GM12878 (cell line): Measurements from ENCODE around the gene PTCD2. TPM values are rescaled to one million over a fixed set of nuclear protein-coding genes. Genes with fewer than 3 reads are reported as not detected.

Experiments
- ATAC-seq: fragments of 200-7000 bp; cut with Tn5 transposase; 3 replicates; pipeline ENCODE4 v1.9.1; 2020; ENCODE audit warnings: mild to moderate bottlenecking, moderate library complexity
- BruUV-seq: library from RNA; stranded (reverse); fragments of 400-500 nt; replicated peaks from 2 replicates; lab custom pipeline; 2021; lab: Mats Ljungman, UMichigan
- CTCF ChIA-PET: fragments of 300-600 bp; sonication (Branson Sonifier 250); formaldehyde crosslinking; extraction: SDS; loops from one replicate; lab custom pipeline; 2021; ENCODE audit warnings: inconsistent platforms; lab: Yijun Ruan, JAX
- POLR2A ChIA-PET: fragments of 350-600 bp; formaldehyde crosslinking; extraction: SDS; loops from one replicate; lab custom pipeline; 2021; ENCODE audit warnings: inconsistent platforms; lab: Charles Lee
- RAD21 ChIA-PET: fragments of 300-600 bp; sonication (Branson Sonifier 250); formaldehyde crosslinking; loops from one replicate; lab custom pipeline; 2023; ENCODE audit warnings: antibody characterized with exemption; ENCODE audit not compliant: unreplicated experiment; lab: Charles Lee
- SMC1A ChIA-PET: fragments of 300-600 bp; sonication (Branson Sonifier 250); formaldehyde crosslinking; loops from one replicate; lab custom pipeline; 2023; ENCODE audit not compliant: unreplicated experiment, uncharacterized antibody; lab: Charles Lee
- DNase-seq: peaks from one replicate; pipeline ENCODE4 v3.0.0-alpha.2; 2011; ENCODE audit warnings: low read depth, low spot score
- FAIRE-seq: peaks from 3 replicates; lab custom pipeline; 2011; peaks lifted over from hg19 to GRCh38; lab: Jason Lieb, UNC
- H2AFZ ChIP-seq: 2 replicates; pipeline ENCODE4 v1.6.0; 2011; ENCODE audit warnings: low read depth, low read length, control low read depth; ENCODE audit not compliant: control insufficient read depth
- H3K27ac ChIP-seq: 2 replicates; pipeline ENCODE4 v1.5.1; 2011; ENCODE audit warnings: control low read depth; ENCODE audit not compliant: control insufficient read depth, insufficient read depth
- H3K27me3 ChIP-seq, 2 experiments: replicated peaks in 1 of 2; 2 replicates each; pipeline versions ENCODE4 v1.6.0 to v1.6.1; 2011; ENCODE audit warnings: low read length in 1 of 2; ENCODE audit not compliant: control insufficient read depth in 2 of 2, insufficient read depth in 2 of 2
- H3K36me3 ChIP-seq, 2 experiments: 2 replicates each; pipeline ENCODE4 v1.5.1; 2011; ENCODE audit warnings: low read length in 1 of 2; ENCODE audit not compliant: control insufficient read depth in 2 of 2, insufficient read depth in 2 of 2
- H3K4me1 ChIP-seq: 2 replicates; pipeline ENCODE4 v1.6.1; 2011; ENCODE audit warnings: mild to moderate bottlenecking, low read length, moderate library complexity, mixed read lengths; ENCODE audit not compliant: control insufficient read depth, insufficient read depth
- H3K4me2 ChIP-seq: 2 replicates; pipeline ENCODE4 v1.6.0; 2011; ENCODE audit warnings: control low read depth; ENCODE audit not compliant: control insufficient read depth, insufficient read depth
- H3K4me3 ChIP-seq: fragments of 200-600 bp; sonication (generic); 2 replicates; pipeline ENCODE4 v1.5.1; 2016
- H3K79me2 ChIP-seq: 2 replicates; pipeline ENCODE4 v1.6.0; 2011; ENCODE audit warnings: low read length; ENCODE audit not compliant: control insufficient read depth, insufficient read depth
- H3K9ac ChIP-seq: 2 replicates; pipeline ENCODE4 v1.8.0; 2011; ENCODE audit warnings: low read length, control low read depth, mixed read lengths; ENCODE audit not compliant: control insufficient read depth, insufficient read depth
- H3K9me3 ChIP-seq: replicated peaks from 3 replicates; pipeline ENCODE4 v1.5.1; 2011; ENCODE audit warnings: mild to moderate bottlenecking, low read length; ENCODE audit not compliant: control insufficient read depth, insufficient read depth
- H4K20me1 ChIP-seq: 2 replicates; pipeline ENCODE4 v1.6.0; 2011; ENCODE audit not compliant: control insufficient read depth, insufficient read depth
- EED ChIP-seq: sonication (generic); IDR thresholded peaks from 2 replicates; pipeline ENCODE4 v1.6.1; 2016; ENCODE audit warnings: antibody characterized with exemption, low read depth
- HCFC1 ChIP-seq: fragments of 150-350 bp; IDR thresholded peaks from 2 replicates; pipeline ENCODE4 v1.6.1; 2014; ENCODE audit warnings: low read length
- HDGF ChIP-seq: fragments of 450-650 bp; IDR thresholded peaks from 2 replicates; pipeline ENCODE4 v1.6.1; 2016; ENCODE audit warnings: antibody characterized with exemption
- KLF5 ChIP-seq: fragments of 450-650 bp; IDR thresholded peaks from 2 replicates; pipeline ENCODE4 v1.6.1; 2014; ENCODE audit warnings: mild to moderate bottlenecking; ENCODE audit not compliant: partially characterized antibody
- NFIC ChIP-seq: IDR thresholded peaks from 2 replicates; pipeline ENCODE4 v1.6.1; 2012; ENCODE audit warnings: low read depth, mild to moderate bottlenecking, inconsistent platforms, low read length, moderate library complexity
- NFYB ChIP-seq: IDR thresholded peaks from 2 replicates; pipeline ENCODE4 v1.6.1; 2011; ENCODE audit warnings: low read depth, mild to moderate bottlenecking, low read length, improper control_type of control experiment, moderate library complexity; ENCODE audit not compliant: insufficient read depth
- POLR2AphosphoS2 ChIP-seq: IDR thresholded peaks from 2 replicates; pipeline ENCODE4 v1.6.1; 2011; ENCODE audit warnings: low read depth, mild to moderate bottlenecking, low read length, improper control_type of control experiment, moderate library complexity
- POLR2AphosphoS5 ChIP-seq: IDR thresholded peaks from 2 replicates; pipeline ENCODE4 v1.6.1; 2011; ENCODE audit warnings: mild to moderate bottlenecking, low read length, inconsistent platforms
- PRDM15 ChIP-seq: fragments of 450-650 bp; formaldehyde crosslinking; IDR thresholded peaks from 2 replicates; pipeline ENCODE4 v1.4.0; 2020; ENCODE audit warnings: mild to moderate bottlenecking, moderate library complexity
- RAD51 ChIP-seq: fragments of 450-650 bp; IDR thresholded peaks from 2 replicates; pipeline ENCODE4 v1.6.1; 2016; ENCODE audit warnings: moderate library complexity, mild to moderate bottlenecking, inconsistent platforms
- SIN3A ChIP-seq: IDR thresholded peaks from 2 replicates; pipeline ENCODE4 v1.6.1; 2012; ENCODE audit warnings: low read depth, low read length, improper control_type of control experiment
- TCF12 ChIP-seq: IDR thresholded peaks from 2 replicates; pipeline ENCODE4 v1.6.1; 2011; ENCODE audit warnings: low read depth, mild to moderate bottlenecking, low read length
- ZNF207 ChIP-seq: fragments of 450-650 bp; IDR thresholded peaks from 2 replicates; pipeline ENCODE4 v1.6.1; 2014; ENCODE audit warnings: antibody characterized with exemption, mild to moderate bottlenecking, borderline replicate concordance
- WGBS: methylation state at CpG from one replicate; pipeline ENCODE4 v1.1.6; 2016; ENCODE audit warnings: low lambda C conversion rate; ENCODE audit not compliant: insufficient replicate concordance, insufficient coverage; ENCODE audit errors: missing lambda C conversion rate; 5-methylcytosine and 5-hydroxymethylcytosine counted together
- in situ Hi-C: fragments of 300-500 bp; cut with MboI; formaldehyde crosslinking; loops from 9 replicates; pipeline ENCODE4 v1.14.3; 2018; ENCODE audit warnings: mixed read lengths
- intact Hi-C: fragments of 100-400 bp; cut with micrococcal nuclease; formaldehyde crosslinking; loops from one replicate; pipeline ENCODE4 v1.14.2; 2022; ENCODE audit not compliant: unreplicated experiment
- polyA plus RNA-seq, 11 experiments: library from polyadenylated mRNA; depleted of rRNA in 4 of 11; unstranded in 6 of 11; stranded (reverse) in 5 of 11; fragments of >200 nt; fragmentation: Nextera tagmentation in 4 of 11; fragmentation: Illumina TruSeq in 1 of 11; extraction: Ambion mirVana in 4 of 11; extraction: Trizol in 1 of 11; gene quantifications; 1 replicate in 1 of 11; 2 replicates in 10 of 11; pipeline versions ENCODE4 v1.2.1 to v1.2.3, GENCODE V29; 2011 to 2016; ENCODE audit warnings: inconsistent platforms in 2 of 11, missing spikeins in 2 of 11, low read depth in 1 of 11
- total RNA-seq, 4 experiments: library from RNA; depleted of rRNA in 3 of 4; stranded (reverse); fragments of >200 nt in 3 of 4; fragmentation: Illumina TruSeq in 1 of 4; extraction: Trizol in 1 of 4; gene quantifications; 2 replicates each; pipeline versions ENCODE4 v1.2.1 to v1.2.3, GENCODE V29; 2013 to 2021
- TF ChIP-seq, protein P1 (sequence below): fragments of 450-650 bp; conservative IDR thresholded peaks from 2 replicates; pipeline ENCODE4 v1.6.1; 2017; ENCODE audit warnings: mild to moderate bottlenecking, moderate library complexity
- TF ChIP-seq, protein P2 (sequence below): fragments of 450-650 bp; IDR thresholded peaks from 2 replicates; pipeline ENCODE4 v1.6.1; 2016; ENCODE audit warnings: mild to moderate bottlenecking

PTCD2 gene
- total and polyA plus RNA-seq, 10 of the 15 experiments (the other 5 are each of a cell fraction or from before 2014, with no cell fraction given): 8.7 to 15.0 (median 11.9) TPM

- ChIA-PET CTCF (interaction anchor here (0.6 to 9.4 kb wide), 13 partner anchors 12 to 465 kb away, joined by 3 to 238 read pairs (median 5); no protein-coding TSS in a partner anchor), SMC1A (interaction anchor here (0.6 to 8.6 kb wide), 15 partner anchors 10 to 450 kb away, joined by 3 to 214 read pairs (median 5); no protein-coding TSS in a partner anchor), POLR2A (interaction anchor here (0.6 to 1.1 kb wide), 2 partner anchors 152 to 449 kb away, joined by 3 read pairs; no protein-coding TSS in a partner anchor), RAD21 (interaction anchor here (1.0 to 6.0 kb wide), 8 partner anchors 22 to 450 kb away, joined by 3 to 159 read pairs (median 4); no protein-coding TSS in a partner anchor)
- in situ Hi-C loops (no loop called here), intact Hi-C loops (no loop called here)
- H3K9ac ChIP-seq: no peak overlapping the region
- no peak overlapping the region for H2AFZ ChIP-seq
- H3K36me3 ChIP-seq: no peaks in the 10 kb centered on the region; a peak in 1 of 4 replicates
- H3K27me3 ChIP-seq: no peaks in the 10 kb centered on the region
- H3K4me3 ChIP-seq: no peak overlapping the region
- H3K79me2 ChIP-seq: no peaks in the 10 kb centered on the region
- no peak for ATAC-seq
- H3K4me2 ChIP-seq: no peak overlapping the region
- H3K4me1 ChIP-seq: peaks cover 22% of the 10 kb centered on the region
- TF ChIP-seq PRDM15 (CRISPR knock-in tag) (no peak), POLR2AphosphoS5 (no peak), NFIC (no peak), EED (no peak), KLF5 (no peak), HDGF (no peak), NFYB (no peak), HCFC1 (no peak), ZNF207 (no peak), SIN3A (no peak), TCF12 (no peak), POLR2AphosphoS2 (no peak), RAD51 (no peak)
- TF ChIP-seq, protein P1, sequence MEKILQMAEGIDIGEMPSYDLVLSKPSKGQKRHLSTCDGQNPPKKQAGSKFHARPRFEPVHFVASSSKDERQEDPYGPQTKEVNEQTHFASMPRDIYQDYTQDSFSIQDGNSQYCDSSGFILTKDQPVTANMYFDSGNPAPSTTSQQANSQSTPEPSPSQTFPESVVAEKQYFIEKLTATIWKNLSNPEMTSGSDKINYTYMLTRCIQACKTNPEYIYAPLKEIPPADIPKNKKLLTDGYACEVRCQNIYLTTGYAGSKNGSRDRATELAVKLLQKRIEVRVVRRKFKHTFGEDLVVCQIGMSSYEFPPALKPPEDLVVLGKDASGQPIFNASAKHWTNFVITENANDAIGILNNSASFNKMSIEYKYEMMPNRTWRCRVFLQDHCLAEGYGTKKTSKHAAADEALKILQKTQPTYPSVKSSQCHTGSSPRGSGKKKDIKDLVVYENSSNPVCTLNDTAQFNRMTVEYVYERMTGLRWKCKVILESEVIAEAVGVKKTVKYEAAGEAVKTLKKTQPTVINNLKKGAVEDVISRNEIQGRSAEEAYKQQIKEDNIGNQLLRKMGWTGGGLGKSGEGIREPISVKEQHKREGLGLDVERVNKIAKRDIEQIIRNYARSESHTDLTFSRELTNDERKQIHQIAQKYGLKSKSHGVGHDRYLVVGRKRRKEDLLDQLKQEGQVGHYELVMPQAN: no peak
- TF ChIP-seq, protein P2, sequence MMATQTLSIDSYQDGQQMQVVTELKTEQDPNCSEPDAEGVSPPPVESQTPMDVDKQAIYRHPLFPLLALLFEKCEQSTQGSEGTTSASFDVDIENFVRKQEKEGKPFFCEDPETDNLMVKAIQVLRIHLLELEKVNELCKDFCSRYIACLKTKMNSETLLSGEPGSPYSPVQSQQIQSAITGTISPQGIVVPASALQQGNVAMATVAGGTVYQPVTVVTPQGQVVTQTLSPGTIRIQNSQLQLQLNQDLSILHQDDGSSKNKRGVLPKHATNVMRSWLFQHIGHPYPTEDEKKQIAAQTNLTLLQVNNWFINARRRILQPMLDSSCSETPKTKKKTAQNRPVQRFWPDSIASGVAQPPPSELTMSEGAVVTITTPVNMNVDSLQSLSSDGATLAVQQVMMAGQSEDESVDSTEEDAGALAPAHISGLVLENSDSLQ: no peak
- H4K20me1 ChIP-seq: no peaks in the 10 kb centered on the region
- H3K27ac ChIP-seq: peak overlapping the region; percentile 9; the same call in 1 of the 2 replicates
- no TSS peak for BruUV-seq
- FAIRE-seq: no peak
- no peak for DNase-seq
- H3K9me3 ChIP-seq: no peaks in the 10 kb centered on the region; the same call in 2 of the 3 replicates
- WGBS: 100% methylated on average over 1 of the region's 1 CpG
These were observed 48.1 kb downstream of the PTCD2 start for GRCh38 chr5:72368271-72368670.
